Caco-2 (cell line): ENCODE results near the gene BPIFA3. TPM values are rescaled to one million over a fixed set of nuclear protein-coding genes. Genes with fewer than 3 reads are reported as not detected.

Experiments
- BruUV-seq: library from RNA; stranded (reverse); fragments of 400-500 nt; replicated peaks from 2 replicates; lab custom pipeline; 2021; lab: Mats Ljungman, UMichigan
- CTCF ChIA-PET: fragments of 300-600 bp; sonication (Branson Sonifier 250); formaldehyde crosslinking; loops from one replicate; lab custom pipeline; 2022; ENCODE audit warnings: antibody characterized with exemption; lab: Charles Lee
- POLR2A ChIA-PET: fragments of 300-600 bp; sonication (Branson Sonifier 250); formaldehyde crosslinking; loops from one replicate; lab custom pipeline; 2022; ENCODE audit warnings: antibody characterized with exemption; lab: Charles Lee
- DNase-seq, 2 experiments: peaks; one replicate each; pipeline versions ENCODE4 v3.0.0 to v3.0.0-alpha.2; 2020 to 2022
- H3K27me3 ChIP-seq: replicated peaks from 2 replicates; pipeline ENCODE4 v1.6.0; 2011; ENCODE audit warnings: low read length; ENCODE audit not compliant: control insufficient read depth, insufficient read depth
- H3K36me3 ChIP-seq: 2 replicates; pipeline ENCODE4 v1.5.1; 2011; ENCODE audit warnings: low read length; ENCODE audit not compliant: control insufficient read depth, insufficient read depth
- H3K4me1 ChIP-seq: fragments of 250-450 bp; sonication (Bioruptor Pico); 2 replicates; pipeline ENCODE4 v1.5.1; 2020; ENCODE audit warnings: mild to moderate bottlenecking
- H3K4me3 ChIP-seq: 2 replicates; pipeline ENCODE4 v1.5.1; 2011; ENCODE audit warnings: low read depth, mild to moderate bottlenecking, control low read depth, low read length
- H3K9me3 ChIP-seq: fragments of 250-450 bp; sonication (Bioruptor Pico); 2 replicates; pipeline ENCODE4 v1.5.1; 2020; ENCODE audit warnings: mild to moderate bottlenecking, moderate library complexity
- H3K27ac Mint-ChIP-seq: one replicate; pipeline ENCODE4 v1.8.0; 2022; ENCODE audit warnings: mixed read lengths; ENCODE audit not compliant: unreplicated experiment
- H3K27me3 Mint-ChIP-seq: one replicate; pipeline ENCODE4 v1.8.0; 2022; ENCODE audit warnings: mixed read lengths; ENCODE audit not compliant: insufficient read depth, unreplicated experiment
- H3K36me3 Mint-ChIP-seq: one replicate; pipeline ENCODE4 v1.8.0; 2022; ENCODE audit warnings: mild to moderate bottlenecking, mixed read lengths; ENCODE audit not compliant: insufficient read depth, unreplicated experiment
- H3K4me1 Mint-ChIP-seq: one replicate; pipeline ENCODE4 v1.8.0; 2022; ENCODE audit warnings: low read depth, mixed read lengths; ENCODE audit not compliant: unreplicated experiment
- H3K4me3 Mint-ChIP-seq: one replicate; pipeline ENCODE4 v1.8.0; 2022; ENCODE audit warnings: mild to moderate bottlenecking, moderate library complexity, mixed read lengths; ENCODE audit not compliant: unreplicated experiment
- H3K9me3 Mint-ChIP-seq: one replicate; pipeline ENCODE4 v1.8.0; 2022; ENCODE audit warnings: mixed read lengths; ENCODE audit not compliant: unreplicated experiment
- CTCF ChIP-seq, 2 experiments: fragments of 200-600 bp in 1 of 2; IDR thresholded peaks; 1 replicate in 1 of 2; 2 replicates in 1 of 2; pipeline versions ENCODE4 v1.5.1 to v1.8.0; 2011 to 2022; ENCODE audit warnings: antibody characterized with exemption in 1 of 2, control low read depth in 1 of 2, inconsistent platforms in 1 of 2, low read depth in 1 of 2, low read length in 1 of 2, mild to moderate bottlenecking in 1 of 2, moderate library complexity in 1 of 2; ENCODE audit not compliant: insufficient read depth in 1 of 2, severe bottlenecking in 1 of 2, unreplicated experiment in 1 of 2
- intact Hi-C: fragments of 100-400 bp; cut with micrococcal nuclease; formaldehyde crosslinking; loops from one replicate; pipeline ENCODE4 v1.10.0; 2022; ENCODE audit not compliant: unreplicated experiment
- total RNA-seq: library from RNA; stranded (reverse); gene quantifications from 2 replicates; pipeline ENCODE4 v1.2.3, GENCODE V29; 2022

The BPIFA3 gene
- total RNA-seq, 1 experiment from 2014 or later = not detected

- peaks cover 28% of the 10 kb centered on the region for H3K27me3 Mint-ChIP-seq
- no peak overlapping the region for H3K4me3 ChIP-seq
- H3K27ac Mint-ChIP-seq = no peak overlapping the region
- peaks cover 3% of the 10 kb centered on the region for H3K27me3 ChIP-seq
- DNase-seq = peak in 1 of 2 experiments; percentile 25
- no peaks in the 10 kb centered on the region for H3K9me3 Mint-ChIP-seq
- H3K36me3 ChIP-seq = no peaks in the 10 kb centered on the region
- ChIA-PET CTCF (no interaction called here), POLR2A (no interaction called here)
- TF ChIP-seq CTCF (IDR thresholded peaks at IDR 0.05; ENCODE audit: insufficient read depth in 1 of 2, low read depth in 1 of 2, low read length in 1 of 2, severe bottlenecking in 1 of 2, unreplicated experiment in 1 of 2) = no peak
- H3K9me3 ChIP-seq = no peaks in the 10 kb centered on the region
- no peak overlapping the region for H3K4me3 Mint-ChIP-seq
- no peaks in the 10 kb centered on the region for H3K4me1 Mint-ChIP-seq
- H3K36me3 Mint-ChIP-seq = no peaks in the 10 kb centered on the region
- intact Hi-C loops = no loop called here
- no peaks in the 10 kb centered on the region for H3K4me1 ChIP-seq
- BruUV-seq = no TSS peak
Measured at GRCh38 chr20:33236351-33236750, 19.2 kb downstream of the BPIFA3 start.

GRCh38 chr20:33237989-33238388 lies 20.8 kb downstream of the BPIFA3 start:
- POLR2A ChIA-PET = no interaction called here
- intact Hi-C loops = no loop called here
- DNase-seq = peak in 1 of 2 experiments; percentile 30
- no peaks in the 10 kb centered on the region for H3K36me3 ChIP-seq
- H3K4me3 ChIP-seq = no peak overlapping the region
- CTCF ChIA-PET = no interaction called here
- Mint-ChIP-seq H3K27me3 (peaks cover 30% of the 10 kb centered on the region), H3K4me3 (no peak overlapping the region), H3K4me1 (no peaks in the 10 kb centered on the region), H3K36me3 (no peaks in the 10 kb centered on the region), H3K27ac (no peak overlapping the region), H3K9me3 (no peaks in the 10 kb centered on the region)
- H3K4me1 ChIP-seq = no peaks in the 10 kb centered on the region
- BruUV-seq = no TSS peak
- no peaks in the 10 kb centered on the region for H3K9me3 ChIP-seq
- TF ChIP-seq CTCF (IDR thresholded peaks at IDR 0.05; ENCODE audit: insufficient read depth in 1 of 2, low read depth in 1 of 2, low read length in 1 of 2, severe bottlenecking in 1 of 2, unreplicated experiment in 1 of 2) = no peak
- peaks cover 3% of the 10 kb centered on the region for H3K27me3 ChIP-seq

- Histone ChIP-seq H3K36me3 (no peaks in the 10 kb centered on the region), H3K4me1 (no peaks in the 10 kb centered on the region), H3K4me3 (no peak overlapping the region), H3K9me3 (no peaks in the 10 kb centered on the region), H3K27me3 (peaks cover 2% of the 10 kb centered on the region; the same call in 1 of the 2 replicates)
- Mint-ChIP-seq H3K36me3 (no peaks in the 10 kb centered on the region), H3K27ac (no peak overlapping the region), H3K9me3 (no peaks in the 10 kb centered on the region), H3K4me3 (no peak overlapping the region), H3K4me1 (no peaks in the 10 kb centered on the region), H3K27me3 (peaks cover 29% of the 10 kb centered on the region)
- no peak for TF ChIP-seq CTCF (IDR thresholded peaks at IDR 0.05; ENCODE audit: insufficient read depth in 1 of 2, low read depth in 1 of 2, low read length in 1 of 2, severe bottlenecking in 1 of 2, unreplicated experiment in 1 of 2)
- ChIA-PET POLR2A (no interaction called here), CTCF (no interaction called here)
- DNase-seq = no peak
- no TSS peak for BruUV-seq
- intact Hi-C loops = no loop called here
Measured at GRCh38 chr20:33239418-33239817, 22.3 kb downstream of the BPIFA3 start.
